ENCODE measurements around the gene GTPBP3. TPM values are rescaled to one million over a fixed set of nuclear protein-coding genes. Genes with fewer than 3 reads are reported as not detected.

GTPBP3 gene
- total RNA-seq, 2 donors from 2014 or later: 20.7 to 72.5 TPM

GRCh38 chr19:17305517-17306284 is 31.7 kb upstream of the GTPBP3 start, which contains the start of gene MRPL34:
MRPL34 (plus strand) TSS chr19:17305872; CDS start chr19:17305893, 21 bp downstream.
- no peaks in the 10 kb centered on the region for H3K9me3 ChIP-seq
- ATAC-seq (ENCODE audit: insufficient number of reproducible peaks, low FRiP score, low read depth) (peak; percentile 34), DNase-seq (ENCODE audit: low spot score) (peak; percentile 64)
- TF ChIP-seq, protein P1, sequence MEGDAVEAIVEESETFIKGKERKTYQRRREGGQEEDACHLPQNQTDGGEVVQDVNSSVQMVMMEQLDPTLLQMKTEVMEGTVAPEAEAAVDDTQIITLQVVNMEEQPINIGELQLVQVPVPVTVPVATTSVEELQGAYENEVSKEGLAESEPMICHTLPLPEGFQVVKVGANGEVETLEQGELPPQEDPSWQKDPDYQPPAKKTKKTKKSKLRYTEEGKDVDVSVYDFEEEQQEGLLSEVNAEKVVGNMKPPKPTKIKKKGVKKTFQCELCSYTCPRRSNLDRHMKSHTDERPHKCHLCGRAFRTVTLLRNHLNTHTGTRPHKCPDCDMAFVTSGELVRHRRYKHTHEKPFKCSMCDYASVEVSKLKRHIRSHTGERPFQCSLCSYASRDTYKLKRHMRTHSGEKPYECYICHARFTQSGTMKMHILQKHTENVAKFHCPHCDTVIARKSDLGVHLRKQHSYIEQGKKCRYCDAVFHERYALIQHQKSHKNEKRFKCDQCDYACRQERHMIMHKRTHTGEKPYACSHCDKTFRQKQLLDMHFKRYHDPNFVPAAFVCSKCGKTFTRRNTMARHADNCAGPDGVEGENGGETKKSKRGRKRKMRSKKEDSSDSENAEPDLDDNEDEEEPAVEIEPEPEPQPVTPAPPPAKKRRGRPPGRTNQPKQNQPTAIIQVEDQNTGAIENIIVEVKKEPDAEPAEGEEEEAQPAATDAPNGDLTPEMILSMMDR (IDR thresholded peaks at IDR 0.05): peak; percentile 78
- peak within 1 kb of the TSS; percentile 84 for H3K4me3 ChIP-seq
- no peaks in the 10 kb centered on the region for H3K36me3 ChIP-seq
- H3K4me1 ChIP-seq (ENCODE audit: control insufficient read depth in 1 of 2, low read depth in 2 of 2): peaks cover 32 to 63% of the 10 kb centered on the region in 2 donors
- H3K27me3 ChIP-seq (replicated peaks; ENCODE audit: insufficient read depth): no peaks in the 10 kb centered on the region
- H3K27ac ChIP-seq: peak within 1 kb of the TSS; percentile 84 to 90

GRCh38 chr19:17306285-17306714 is 31.1 kb upstream of the GTPBP3 start:
- TF ChIP-seq, protein P1 (IDR thresholded peaks at IDR 0.05): no peak
- no peaks in the 10 kb centered on the region for H3K36me3 ChIP-seq

DNA sequence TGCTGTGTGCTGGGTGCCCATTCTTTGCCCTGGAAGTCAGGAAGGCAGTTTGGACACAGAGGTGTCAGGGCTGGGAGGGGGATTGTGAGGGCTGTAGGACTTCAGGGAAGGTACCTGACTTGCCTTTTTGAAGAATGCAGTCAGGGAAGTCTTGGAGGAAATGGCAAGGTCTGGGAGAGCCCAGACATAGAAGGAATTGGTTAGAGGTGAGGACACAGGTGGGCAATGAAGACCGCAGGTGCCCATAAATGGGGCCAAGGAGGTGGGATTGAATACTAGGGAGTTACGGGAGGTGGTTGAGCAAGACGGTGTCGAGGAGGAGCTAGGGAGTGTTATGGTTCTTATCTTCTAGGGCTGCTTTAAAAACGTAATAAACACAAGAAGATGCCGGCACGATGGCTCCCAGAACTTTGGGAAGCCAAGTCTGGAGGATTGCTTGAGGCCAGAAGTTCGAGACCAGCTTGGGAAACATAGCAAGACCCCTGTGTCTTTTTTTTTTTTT is 29.4 kb upstream of the GTPBP3 start:
- H3K9me3 ChIP-seq: no peaks in the 10 kb centered on the region
- H3K36me3 ChIP-seq: no peaks in the 10 kb centered on the region
- DNase-seq (ENCODE audit: low spot score) (no peak), ATAC-seq (ENCODE audit: insufficient number of reproducible peaks, low FRiP score, low read depth) (no peak)
- TF ChIP-seq, protein P1 (IDR thresholded peaks at IDR 0.05): no peak
- peaks cover 37 to 66% of the 10 kb centered on the region in 2 donors for H3K4me1 ChIP-seq (ENCODE audit: control insufficient read depth in 1 of 2, low read depth in 2 of 2)
- H3K27ac ChIP-seq: no peak overlapping the region
- no peak overlapping the region for H3K4me3 ChIP-seq
- H3K27me3 ChIP-seq (replicated peaks; ENCODE audit: insufficient read depth): no peaks in the 10 kb centered on the region

More at GRCh38 chr19:17306285-17306714, 31.1 kb upstream of the GTPBP3 start:
- H3K4me3 ChIP-seq: peak overlapping the region; percentile 84
- H3K4me1 ChIP-seq (ENCODE audit: control insufficient read depth in 1 of 2, low read depth in 2 of 2): peaks cover 35 to 69% of the 10 kb centered on the region in 2 donors
- H3K27ac ChIP-seq: peak overlapping the region; percentile 84 to 90
- ATAC-seq (ENCODE audit: insufficient number of reproducible peaks, low FRiP score, low read depth): no peak
- no peaks in the 10 kb centered on the region for H3K27me3 ChIP-seq (replicated peaks; ENCODE audit: insufficient read depth)
- DNase-seq (ENCODE audit: low spot score): no peak
- H3K9me3 ChIP-seq: no peaks in the 10 kb centered on the region

GRCh38 chr19:17309198-17309964 is 28.0 kb upstream of the GTPBP3 start, which contains the start of gene DDA1:
DDA1 (plus strand) TSS chr19:17309563; CDS start chr19:17309655, 92 bp downstream.
- ATAC-seq (ENCODE audit: insufficient number of reproducible peaks, low FRiP score, low read depth) (peak; percentile 95), DNase-seq (ENCODE audit: low spot score) (peak; percentile 100)
- Histone ChIP-seq H3K36me3 (peaks cover 5% of the 10 kb centered on the region), H3K4me1 (ENCODE audit: control insufficient read depth in 1 of 2, low read depth in 2 of 2) (peaks cover 28 to 56% of the 10 kb centered on the region in 2 donors), H3K4me3 (peak within 1 kb of the TSS; percentile 91), H3K27me3 (replicated peaks; ENCODE audit: insufficient read depth) (no peaks in the 10 kb centered on the region), H3K9me3 (no peaks in the 10 kb centered on the region), H3K27ac (peak within 1 kb of the TSS; percentile 35 to 62)
- TF ChIP-seq, protein P1 (IDR thresholded peaks at IDR 0.05): no peak

All from thoracic aorta (tissue), 2 donors.